BJ (cell line): Measurements from ENCODE around the gene PRR23E. TPM values are rescaled to one million over a fixed set of nuclear protein-coding genes. Genes with fewer than 3 reads are reported as not detected.

ENCODE experiments used
- CTCF ChIA-PET: fragments of 350-600 bp; formaldehyde crosslinking; extraction: SDS; loops from one replicate; lab custom pipeline; 2021; ENCODE audit warnings: antibody characterized with exemption, inconsistent platforms; lab: Yijun Ruan, JAX
- POLR2A ChIA-PET: fragments of 300-600 bp; sonication (Branson Sonifier 250); formaldehyde crosslinking; extraction: SDS; loops from one replicate; lab custom pipeline; 2021; ENCODE audit warnings: antibody characterized with exemption; lab: Charles Lee
- DNase-seq: peaks from one replicate; pipeline ENCODE4 v3.0.0-alpha.2; 2011; ENCODE audit warnings: low read depth
- H3K27me3 ChIP-seq: 2 replicates; pipeline ENCODE4 v1.6.0; 2011; ENCODE audit warnings: low read length; ENCODE audit not compliant: control insufficient read depth, insufficient read depth
- H3K36me3 ChIP-seq: 2 replicates; pipeline ENCODE4 v1.5.1; 2011; ENCODE audit warnings: low read length; ENCODE audit not compliant: control insufficient read depth, insufficient read depth
- H3K4me3 ChIP-seq: 2 replicates; pipeline ENCODE4 v1.5.1; 2011; ENCODE audit warnings: low read depth, mild to moderate bottlenecking, control low read depth, low read length
- polyA plus RNA-seq: library from polyadenylated mRNA; depleted of rRNA; stranded (reverse); fragments of >200 nt; gene quantifications from 2 replicates; pipeline ENCODE4 v1.2.3, GENCODE V29; 2011; rRNA removed
- small RNA-seq: library from RNA; depleted of rRNA; stranded (forward); fragments of <200 nt; gene quantifications from one replicate; pipeline ENCODE3, GENCODE V24; 2012; ENCODE audit warnings: low replicate concordance, low read depth; ENCODE audit not compliant: insufficient read length
- TF ChIP-seq, protein P1 (sequence below): IDR thresholded peaks from 2 replicates; pipeline ENCODE4 v1.5.1; 2011; ENCODE audit warnings: low read depth, mild to moderate bottlenecking, control low read depth, inconsistent platforms, low read length, moderate library complexity; ENCODE audit not compliant: insufficient read depth

Gene PRR23E
- polyA plus RNA-seq, 1 experiment, result not detected

DNA sequence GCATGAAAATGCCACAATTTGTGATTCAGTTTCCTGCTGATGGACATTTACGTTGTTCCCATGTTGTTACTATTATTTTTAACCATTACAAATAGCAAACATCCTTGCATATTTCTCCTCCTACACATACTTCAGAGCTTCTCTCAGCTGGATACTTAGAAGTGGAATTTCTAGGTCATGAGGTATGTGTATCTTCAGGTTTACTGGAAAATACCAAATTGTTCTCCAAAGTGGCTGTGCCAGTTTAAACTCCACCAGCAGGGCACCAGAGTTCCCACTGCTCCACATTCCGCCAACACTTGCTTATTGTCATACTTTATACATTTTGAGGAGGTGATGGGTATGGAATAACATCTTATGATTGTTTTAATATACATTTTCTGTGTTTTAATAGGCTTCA, 45.7 kb downstream of the PRR23E start:
- Histone ChIP-seq H3K4me3 (no peak overlapping the region), H3K36me3 (no peaks in the 10 kb centered on the region), H3K27me3 (0 out of 2 replicates have a peak, but pooled peaks cover 2% of the 10 kb centered on the region)
- ChIA-PET POLR2A (no interaction called here), CTCF (interaction anchor here (1.1 kb wide), 1 partner anchor 13 kb away, joined by 3 read pairs; no protein-coding TSS in a partner anchor)
- TF ChIP-seq, protein P1, sequence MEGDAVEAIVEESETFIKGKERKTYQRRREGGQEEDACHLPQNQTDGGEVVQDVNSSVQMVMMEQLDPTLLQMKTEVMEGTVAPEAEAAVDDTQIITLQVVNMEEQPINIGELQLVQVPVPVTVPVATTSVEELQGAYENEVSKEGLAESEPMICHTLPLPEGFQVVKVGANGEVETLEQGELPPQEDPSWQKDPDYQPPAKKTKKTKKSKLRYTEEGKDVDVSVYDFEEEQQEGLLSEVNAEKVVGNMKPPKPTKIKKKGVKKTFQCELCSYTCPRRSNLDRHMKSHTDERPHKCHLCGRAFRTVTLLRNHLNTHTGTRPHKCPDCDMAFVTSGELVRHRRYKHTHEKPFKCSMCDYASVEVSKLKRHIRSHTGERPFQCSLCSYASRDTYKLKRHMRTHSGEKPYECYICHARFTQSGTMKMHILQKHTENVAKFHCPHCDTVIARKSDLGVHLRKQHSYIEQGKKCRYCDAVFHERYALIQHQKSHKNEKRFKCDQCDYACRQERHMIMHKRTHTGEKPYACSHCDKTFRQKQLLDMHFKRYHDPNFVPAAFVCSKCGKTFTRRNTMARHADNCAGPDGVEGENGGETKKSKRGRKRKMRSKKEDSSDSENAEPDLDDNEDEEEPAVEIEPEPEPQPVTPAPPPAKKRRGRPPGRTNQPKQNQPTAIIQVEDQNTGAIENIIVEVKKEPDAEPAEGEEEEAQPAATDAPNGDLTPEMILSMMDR, result no peak
- DNase-seq, result no peak

DNA sequence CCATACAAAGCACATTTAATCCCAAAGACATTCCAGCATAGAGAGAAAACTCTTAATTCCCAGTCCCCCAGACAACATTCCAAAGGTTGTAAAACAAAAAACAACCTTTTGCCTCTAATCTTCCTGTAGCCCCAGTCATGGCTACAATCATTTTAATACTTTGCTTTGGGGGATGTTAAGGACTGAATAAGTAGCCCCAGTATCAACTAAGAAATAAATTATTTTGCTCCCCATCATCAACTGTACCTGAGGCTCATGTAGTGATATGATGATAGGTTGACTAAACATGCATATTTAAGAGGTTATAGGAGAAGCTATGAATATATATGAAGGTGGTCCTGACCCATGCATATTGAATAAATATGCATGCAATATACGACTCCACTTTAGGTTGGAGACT, 54.4 kb downstream of the PRR23E start:
- Histone ChIP-seq H3K4me3 (no peak overlapping the region), H3K27me3 (no peaks in the 10 kb centered on the region), H3K36me3 (no peaks in the 10 kb centered on the region)
- DNase-seq, result no peak
- CTCF ChIA-PET, result no interaction called here
- TF ChIP-seq, protein P1, result no peak
- POLR2A ChIA-PET, result no interaction called here

Small RNA genes within 50 kb of the gene (small RNA-seq; reads per million reads assigned to genes)
- gene RF00019 (not detected), gene RNU6-1047P (not detected)

Other genes with a start within 250 kb of the PRR23E start
- 34.7 and 57.2 TPM in 2 replicates for gene PLXNA1, start 210.0 kb upstream of the PRR23E start, polyA plus RNA-seq
- not detected in 2 replicates for gene PRR20G, start 94.9 kb downstream of the PRR23E start, polyA plus RNA-seq